GM19397 (cell line): Measurements from ENCODE around the gene PRXL2B.
"Not testable (repeated sequence)": the region's sequence is repeated elsewhere in the genome, so short reads cannot be mapped to it uniquely, and the experiment has no call there.

Experiments used
- ATAC-seq: cut with Tn5 transposase; IDR thresholded peaks from one replicate; pipeline ENCODE4 v1.9.1; 2021; ENCODE audit warnings: mild to moderate bottlenecking, moderate library complexity; ENCODE audit not compliant: unreplicated experiment

The PRXL2B gene

GRCh38 chr1:2611031-2611501 lies 24.5 kb downstream of the PRXL2B start:
- no peak for ATAC-seq

GRCh38 chr1:2611621-2612437 lies 25.3 kb downstream of the PRXL2B start:
- ATAC-seq: no peak

- no peak for ATAC-seq
These were observed 26.2 kb downstream of the PRXL2B start for GRCh38 chr1:2612591-2613365.

GRCh38 chr1:2614145-2614544 lies 27.6 kb downstream of the PRXL2B start:
- no peak for ATAC-seq

- no peak for ATAC-seq
These were observed 31.4 kb downstream of the PRXL2B start for GRCh38 chr1:2617971-2618470.

GRCh38 chr1:2623571-2624337 lies 37.2 kb downstream of the PRXL2B start:
- no peak for ATAC-seq

GRCh38 chr1:2624735-2625300 lies 38.2 kb downstream of the PRXL2B start:
- ATAC-seq: no peak

GRCh38 chr1:2625311-2625710 lies 38.7 kb downstream of the PRXL2B start:
- no peak for ATAC-seq

- not testable (repeated sequence) for ATAC-seq
These were observed 39.2 kb downstream of the PRXL2B start for GRCh38 chr1:2625748-2626147.

- no peak for ATAC-seq
These were observed 41.2 kb downstream of the PRXL2B start for GRCh38 chr1:2627746-2628145.

GRCh38 chr1:2628191-2628932 lies 41.8 kb downstream of the PRXL2B start:
- no peak for ATAC-seq

- no peak for ATAC-seq
These were observed 42.5 kb downstream of the PRXL2B start for GRCh38 chr1:2628933-2629626.

GRCh38 chr1:2629627-2630497 lies 43.3 kb downstream of the PRXL2B start:
- no peak for ATAC-seq

- ATAC-seq: no peak
These were observed 44.0 kb downstream of the PRXL2B start for GRCh38 chr1:2630498-2631135.

GRCh38 chr1:2631136-2632050 lies 44.8 kb downstream of the PRXL2B start:
- ATAC-seq: no peak

GRCh38 chr1:2632051-2632430 lies 45.5 kb downstream of the PRXL2B start:
- ATAC-seq: no peak
